T-helper 1 cell treated with Interleukin-12 subunit alpha and Interleukin-12 subunit beta and Interleukin-4 antibody, amounts not matched to agents 30 μg/mL and 1 μg/mL, for 36 hours (primary cell): ENCODE data around the gene TNRC6C.
A peak's percentile ranks its signal among the peaks of the same experiment; 100 is the strongest.

ENCODE experiments used
- H3K27ac Mint-ChIP-seq: one replicate; pipeline ENCODE4 v1.8.0; 2021; ENCODE audit warnings: mild to moderate bottlenecking, mixed read lengths
- H3K27me3 Mint-ChIP-seq: one replicate; pipeline ENCODE4 v1.8.0; 2021; ENCODE audit warnings: low read depth, mixed read lengths
- H3K36me3 Mint-ChIP-seq: one replicate; pipeline ENCODE4 v1.8.0; 2021; ENCODE audit warnings: low read depth, mixed read lengths
- H3K4me1 Mint-ChIP-seq: one replicate; pipeline ENCODE4 v1.8.0; 2021; ENCODE audit warnings: low read depth, mixed read lengths
- H3K4me3 Mint-ChIP-seq: one replicate; pipeline ENCODE4 v1.8.0; 2021; ENCODE audit warnings: mild to moderate bottlenecking, moderate library complexity, mixed read lengths
- H3K9me3 Mint-ChIP-seq: one replicate; pipeline ENCODE4 v1.8.0; 2021; ENCODE audit warnings: mixed read lengths

Gene TNRC6C

DNA sequence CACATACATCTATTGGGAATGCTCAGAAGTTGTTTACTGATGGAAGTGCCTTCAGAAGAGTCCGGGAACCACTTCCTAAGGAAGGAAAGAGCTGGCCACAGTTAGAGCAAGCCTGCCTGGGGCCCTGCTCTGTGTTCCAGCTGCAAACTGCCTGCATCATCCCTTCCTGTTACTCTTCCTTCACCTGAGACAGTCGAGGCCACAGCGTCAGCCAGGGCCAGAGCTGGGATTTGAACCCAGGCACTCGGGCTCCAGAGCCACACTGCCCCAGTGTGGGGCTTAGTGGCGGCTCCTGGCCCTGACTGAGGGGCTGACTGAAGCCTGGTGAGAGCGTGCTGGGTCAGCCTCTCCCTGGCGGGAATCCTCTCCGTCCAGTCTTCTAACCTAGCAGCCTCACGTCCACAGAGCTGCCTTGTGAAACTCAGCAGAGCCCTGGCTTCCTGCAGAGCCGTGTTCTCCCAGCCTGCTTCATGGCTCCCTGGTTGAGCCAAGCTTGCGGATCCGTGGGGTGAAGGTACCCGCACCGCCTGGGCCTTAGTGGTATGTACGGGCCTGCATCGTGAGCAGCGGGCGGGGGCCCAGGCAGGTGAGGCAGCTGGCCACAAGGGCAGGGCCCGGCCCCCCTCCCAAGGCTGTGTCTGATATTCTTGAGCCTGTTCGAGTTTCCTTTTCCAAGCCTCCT, 183.1 kb downstream of the TNRC6C start:
- no peak overlapping the region for H3K4me3 Mint-ChIP-seq
- no peak overlapping the region for H3K27ac Mint-ChIP-seq

DNA sequence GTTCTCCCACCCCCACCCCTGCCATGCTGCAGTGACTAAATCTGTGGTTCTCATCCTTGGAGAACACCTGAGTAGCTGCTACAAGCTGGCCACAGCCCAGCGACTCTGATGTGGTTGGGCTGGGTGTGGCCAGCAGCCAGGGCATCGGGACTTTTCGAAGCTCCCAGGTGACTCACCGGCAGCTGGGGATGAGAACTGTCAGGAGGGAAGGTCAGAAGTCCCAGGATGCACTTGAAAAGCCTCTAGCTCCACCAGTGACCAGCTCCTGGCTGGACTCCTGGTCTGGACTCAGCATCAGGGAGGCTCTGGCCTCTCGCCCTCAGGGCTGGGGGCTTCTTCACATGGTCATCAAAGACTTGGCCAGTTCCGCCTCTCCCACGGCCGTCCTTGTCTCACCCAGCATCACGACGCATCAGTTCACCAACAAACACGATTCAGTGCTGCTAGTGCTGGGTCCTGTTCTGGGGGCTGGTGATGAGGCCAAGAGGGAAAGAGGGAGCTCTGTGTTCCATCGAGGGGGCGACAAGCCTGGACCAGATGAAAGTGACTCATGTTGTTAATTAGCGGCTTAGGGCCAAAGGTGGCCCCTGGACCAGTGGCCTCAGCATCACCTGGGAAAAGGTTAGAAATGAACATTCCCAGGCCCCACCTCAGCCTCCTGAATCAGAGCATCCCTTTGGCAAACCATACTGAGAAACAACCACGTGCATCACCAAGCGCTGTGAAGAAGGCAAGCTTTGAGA, 183.8 kb downstream of the TNRC6C start:
- Mint-ChIP-seq H3K4me3 (no peak overlapping the region), H3K9me3 (no peaks in the 10 kb centered on the region), H3K27me3 (no peaks in the 10 kb centered on the region), H3K36me3 (peaks cover 24% of the 10 kb centered on the region), H3K27ac (no peak overlapping the region), H3K4me1 (peaks cover 24% of the 10 kb centered on the region)

More for the DNA sequence above, 183.1 kb downstream of the TNRC6C start:
- Mint-ChIP-seq H3K27me3 (no peaks in the 10 kb centered on the region), H3K9me3 (no peaks in the 10 kb centered on the region), H3K4me1 (peaks cover 31% of the 10 kb centered on the region), H3K36me3 (peaks cover 28% of the 10 kb centered on the region)

DNA sequence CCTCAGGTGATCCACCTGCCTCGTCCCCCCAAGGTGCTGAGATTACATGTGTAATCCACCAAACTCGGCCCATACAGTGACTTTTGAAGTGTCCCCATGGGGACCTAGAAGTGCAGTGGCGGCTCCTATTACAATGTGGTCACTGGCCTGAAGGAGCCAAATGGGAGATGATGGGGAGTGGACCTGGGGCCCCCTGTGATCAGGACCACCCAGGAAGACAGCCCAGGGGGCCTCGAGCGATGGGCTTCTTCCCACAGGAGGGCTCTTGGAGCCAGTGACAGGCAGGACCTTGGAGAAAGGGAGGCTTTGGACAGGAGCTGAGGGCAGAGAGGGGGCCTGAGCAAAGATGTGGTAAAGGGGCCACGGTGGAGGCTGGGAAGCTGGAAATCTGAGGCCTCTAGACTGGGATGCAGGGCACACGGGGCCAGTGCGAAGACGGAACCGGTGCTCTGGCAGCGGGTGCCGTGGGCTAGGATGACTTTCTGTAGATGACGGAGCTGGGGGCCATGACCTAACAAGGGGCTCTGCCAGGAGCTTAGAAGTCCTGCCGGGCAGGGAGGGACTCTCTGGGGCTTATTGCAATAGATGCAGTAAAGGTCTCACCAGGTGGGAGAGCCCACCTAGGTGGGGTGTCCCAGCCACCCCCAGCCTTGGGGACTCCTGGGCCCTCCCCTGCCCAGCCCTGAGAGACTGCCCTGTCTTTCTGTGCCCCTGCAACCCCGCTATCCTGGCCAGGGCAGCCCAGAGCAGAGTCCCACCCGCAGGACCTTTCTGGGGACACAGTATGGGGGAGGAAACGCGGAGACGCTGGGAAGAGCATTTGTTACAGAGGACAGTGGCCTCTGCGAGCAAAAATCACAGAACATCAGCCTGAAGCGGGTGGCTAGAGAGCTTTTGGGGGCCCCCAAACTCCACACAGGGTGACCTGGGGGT, 185.0 kb downstream of the TNRC6C start:
- Mint-ChIP-seq H3K4me3 (no peak overlapping the region), H3K4me1 (peaks cover 24% of the 10 kb centered on the region), H3K27ac (peak overlapping the region; percentile 36)

DNA sequence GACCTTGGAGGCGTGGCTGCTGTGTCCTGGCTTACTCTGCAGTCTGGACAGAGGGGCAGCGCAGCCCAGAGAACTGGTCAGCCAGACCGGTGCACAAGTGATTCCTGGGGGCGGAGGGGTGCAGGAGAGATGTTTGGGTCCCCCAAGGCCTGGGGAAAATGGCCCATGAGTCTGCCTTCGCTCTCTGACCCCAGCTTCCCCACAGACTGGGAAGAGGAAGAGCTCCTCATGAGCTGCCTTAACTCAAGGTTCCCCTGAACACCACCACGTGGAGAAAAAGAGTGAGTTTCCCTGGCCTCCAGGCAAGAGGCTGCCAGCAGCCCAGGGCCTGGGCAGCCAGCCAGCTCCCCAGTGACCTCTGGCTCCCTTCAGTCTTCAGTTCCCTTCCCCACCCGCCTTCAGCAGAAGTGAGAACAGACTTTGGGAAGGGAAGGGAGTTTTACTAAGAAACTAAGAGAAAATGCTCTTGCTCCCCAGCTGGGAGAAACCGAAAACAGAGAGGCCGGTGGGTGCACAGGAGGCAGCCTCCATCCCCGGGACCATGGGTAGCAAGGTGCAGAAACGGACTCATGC, 185.7 kb downstream of the TNRC6C start:
- Mint-ChIP-seq H3K27ac (no peak overlapping the region), H3K36me3 (peaks cover 16% of the 10 kb centered on the region), H3K4me1 (peaks cover 22% of the 10 kb centered on the region), H3K9me3 (no peaks in the 10 kb centered on the region), H3K27me3 (no peaks in the 10 kb centered on the region), H3K4me3 (no peak overlapping the region)

More for the DNA sequence above, 185.0 kb downstream of the TNRC6C start:
- Mint-ChIP-seq H3K27me3 (no peaks in the 10 kb centered on the region), H3K36me3 (peaks cover 23% of the 10 kb centered on the region), H3K9me3 (no peaks in the 10 kb centered on the region)

DNA sequence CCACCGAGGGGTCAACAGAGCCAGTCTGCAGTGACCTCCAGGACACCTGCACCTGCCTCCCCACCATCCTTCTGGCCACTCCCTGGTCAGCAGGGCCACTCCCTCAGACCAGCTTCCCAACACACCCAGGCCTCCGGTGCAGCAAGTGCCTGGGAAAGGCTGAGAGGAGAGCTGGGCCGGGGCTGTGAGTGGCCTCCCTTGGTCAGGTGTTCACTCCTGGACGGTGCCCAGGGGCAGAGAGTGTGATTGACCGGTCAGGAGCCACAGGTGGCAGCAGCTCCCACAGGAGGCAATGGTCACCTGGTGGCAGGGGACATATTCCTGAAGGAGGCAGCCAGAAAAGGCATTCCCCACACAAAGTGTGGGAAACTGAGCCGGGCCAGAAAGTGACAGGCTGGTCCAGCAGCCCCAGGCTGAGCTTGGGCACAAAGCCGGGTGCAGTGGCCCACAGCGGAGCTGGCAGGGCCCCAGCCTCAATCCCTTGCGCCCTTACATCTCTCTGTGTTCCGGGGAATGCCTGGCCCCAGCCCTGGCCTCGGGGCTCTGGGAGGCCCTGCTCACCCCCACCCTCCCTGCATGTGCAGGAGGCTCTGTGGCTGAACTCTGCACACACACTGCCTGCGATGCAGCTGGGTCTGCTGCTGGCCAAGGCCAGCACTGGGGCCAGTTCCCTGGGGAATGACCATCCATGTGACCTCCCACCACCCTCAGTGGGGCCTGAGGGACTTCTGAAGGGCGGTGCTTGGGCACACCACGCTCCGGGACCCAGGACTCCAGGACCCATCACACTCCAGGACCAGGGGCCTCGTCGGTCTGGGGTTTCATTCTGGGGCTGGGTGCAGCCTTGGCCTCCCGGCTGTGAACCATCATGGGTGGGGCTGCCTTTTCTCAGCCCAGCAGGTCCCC, 186.5 kb downstream of the TNRC6C start:
- Mint-ChIP-seq H3K27me3 (no peaks in the 10 kb centered on the region), H3K36me3 (peaks cover 14% of the 10 kb centered on the region), H3K4me3 (no peak overlapping the region), H3K4me1 (peaks cover 19% of the 10 kb centered on the region), H3K9me3 (no peaks in the 10 kb centered on the region), H3K27ac (no peak overlapping the region)

DNA sequence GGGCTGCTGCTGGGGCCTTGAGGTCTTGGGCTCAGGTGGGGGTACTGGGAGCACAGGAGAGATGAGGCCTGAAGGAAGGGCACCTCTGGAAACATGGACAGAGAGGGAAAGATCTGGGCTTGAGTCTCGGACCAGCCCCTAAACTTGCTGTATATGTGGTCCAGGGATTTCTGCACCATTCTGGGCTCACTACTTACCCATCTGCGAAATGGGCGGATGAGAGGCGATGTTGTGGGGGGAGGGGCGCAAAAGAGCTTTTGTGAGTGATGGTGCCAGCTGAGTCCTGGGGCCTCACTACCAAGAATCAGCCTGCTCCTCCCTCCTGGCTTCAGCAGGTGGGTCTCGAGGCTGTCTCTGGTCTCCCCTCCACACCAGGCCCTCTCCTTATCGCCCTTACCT, 188.0 kb downstream of the TNRC6C start:
- Mint-ChIP-seq H3K4me3 (no peak overlapping the region), H3K27ac (no peak overlapping the region)

DNA sequence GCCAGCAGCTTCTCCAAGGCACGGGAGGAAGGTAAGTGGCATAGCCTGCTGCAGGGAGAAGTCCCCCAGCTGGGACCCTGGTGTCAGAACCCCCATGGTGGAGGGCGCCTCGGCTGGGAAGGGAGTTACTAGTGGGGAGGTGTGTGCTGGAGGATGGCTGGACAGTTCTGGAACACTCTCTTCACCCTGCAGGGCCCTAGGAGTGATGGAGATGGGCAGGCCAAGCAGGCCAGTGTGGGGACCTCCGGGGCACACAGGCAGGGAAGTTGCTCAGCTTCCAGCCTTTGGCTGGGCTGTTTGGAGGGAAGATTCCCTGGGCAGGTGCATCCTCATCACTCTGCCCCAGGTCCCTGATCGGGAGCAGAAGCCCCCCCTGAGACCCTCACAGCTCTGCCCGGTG, 188.4 kb downstream of the TNRC6C start:
- Mint-ChIP-seq H3K9me3 (no peaks in the 10 kb centered on the region), H3K4me1 (peaks cover 12% of the 10 kb centered on the region), H3K27ac (no peak overlapping the region), H3K27me3 (no peaks in the 10 kb centered on the region), H3K36me3 (peaks cover 5% of the 10 kb centered on the region), H3K4me3 (no peak overlapping the region)

More for the DNA sequence above, 188.0 kb downstream of the TNRC6C start:
- peaks cover 7% of the 10 kb centered on the region for H3K36me3 Mint-ChIP-seq
- H3K9me3 Mint-ChIP-seq = no peaks in the 10 kb centered on the region
- peaks cover 12% of the 10 kb centered on the region for H3K4me1 Mint-ChIP-seq
- no peaks in the 10 kb centered on the region for H3K27me3 Mint-ChIP-seq

DNA sequence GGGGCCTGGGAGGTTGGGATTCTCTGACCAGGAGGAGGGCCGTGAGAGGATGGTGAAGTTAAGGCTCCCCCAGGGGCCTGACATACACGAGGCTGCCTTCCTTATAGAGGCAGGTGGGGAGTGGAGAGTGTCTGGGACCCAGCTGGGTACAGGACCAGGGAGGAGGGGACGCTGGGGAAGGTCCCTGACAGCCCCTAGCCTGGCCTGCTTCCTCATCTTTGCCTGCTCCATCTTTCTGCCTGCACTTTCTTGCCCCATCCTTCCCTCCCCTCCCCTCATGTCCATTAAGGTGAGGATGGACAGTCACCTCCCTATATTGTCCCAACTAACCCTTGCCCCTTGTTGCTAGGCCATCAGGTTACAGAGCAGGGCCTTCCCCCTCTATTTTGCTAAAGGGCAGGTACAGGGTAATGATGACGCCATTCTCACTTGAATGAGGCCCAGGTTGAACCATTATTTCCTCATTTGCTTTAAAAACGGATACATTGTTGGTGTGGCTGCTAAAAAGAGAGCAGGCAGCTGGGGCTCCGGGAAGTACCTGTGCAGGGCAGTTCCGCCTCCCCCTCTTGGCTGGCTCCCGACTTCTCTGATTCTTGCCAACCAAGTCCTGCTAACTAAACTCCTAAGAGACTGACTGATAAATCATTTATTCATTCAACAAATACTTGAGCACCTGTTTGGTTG, 189.0 kb downstream of the TNRC6C start:
- Mint-ChIP-seq H3K4me3 (no peak overlapping the region), H3K27ac (peak overlapping the region; percentile 31), H3K27me3 (no peaks in the 10 kb centered on the region)

DNA sequence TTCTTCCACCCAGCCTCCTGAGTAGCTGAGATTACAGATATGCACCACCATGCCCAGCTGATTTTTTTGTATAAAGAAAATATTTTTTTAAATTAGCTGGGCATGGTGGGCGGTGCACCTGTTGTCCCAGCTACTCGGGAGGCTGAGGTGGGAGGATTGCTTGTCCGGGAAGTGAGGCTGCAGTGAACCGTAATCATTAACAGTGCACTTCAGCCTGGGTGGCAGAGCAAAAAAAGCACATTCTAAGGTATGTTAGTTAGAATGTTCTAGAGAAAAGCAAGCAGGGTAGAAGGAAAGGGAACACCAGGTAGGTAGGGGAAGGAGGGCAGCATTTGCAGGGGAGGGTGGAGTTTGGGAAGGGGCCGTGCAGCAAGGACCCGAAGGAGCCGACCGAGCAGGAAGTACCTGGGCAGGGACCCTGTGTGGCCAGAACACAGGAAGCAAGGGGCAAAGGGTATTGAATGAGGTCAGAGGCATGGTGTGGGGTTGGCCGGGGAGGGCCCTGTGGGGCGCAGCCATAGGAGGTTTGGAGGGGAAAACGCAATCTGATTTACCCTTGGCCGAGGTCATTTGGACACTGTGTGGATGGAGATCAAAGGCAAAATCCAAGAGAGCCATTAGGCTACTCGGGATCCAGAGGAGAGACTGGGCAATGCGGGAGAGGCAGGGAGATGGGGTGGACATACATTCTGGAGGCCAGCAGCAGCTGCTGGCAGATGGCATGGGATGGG, 189.9 kb downstream of the TNRC6C start:
- H3K36me3 Mint-ChIP-seq = no peaks in the 10 kb centered on the region
- H3K27ac Mint-ChIP-seq = no peak overlapping the region
- H3K9me3 Mint-ChIP-seq = no peaks in the 10 kb centered on the region
- no peaks in the 10 kb centered on the region for H3K27me3 Mint-ChIP-seq
- no peak overlapping the region for H3K4me3 Mint-ChIP-seq
- H3K4me1 Mint-ChIP-seq = peaks cover 8% of the 10 kb centered on the region

More for the DNA sequence above, 189.0 kb downstream of the TNRC6C start:
- peaks cover 11% of the 10 kb centered on the region for H3K4me1 Mint-ChIP-seq
- peaks cover 3% of the 10 kb centered on the region for H3K36me3 Mint-ChIP-seq
- no peaks in the 10 kb centered on the region for H3K9me3 Mint-ChIP-seq

DNA sequence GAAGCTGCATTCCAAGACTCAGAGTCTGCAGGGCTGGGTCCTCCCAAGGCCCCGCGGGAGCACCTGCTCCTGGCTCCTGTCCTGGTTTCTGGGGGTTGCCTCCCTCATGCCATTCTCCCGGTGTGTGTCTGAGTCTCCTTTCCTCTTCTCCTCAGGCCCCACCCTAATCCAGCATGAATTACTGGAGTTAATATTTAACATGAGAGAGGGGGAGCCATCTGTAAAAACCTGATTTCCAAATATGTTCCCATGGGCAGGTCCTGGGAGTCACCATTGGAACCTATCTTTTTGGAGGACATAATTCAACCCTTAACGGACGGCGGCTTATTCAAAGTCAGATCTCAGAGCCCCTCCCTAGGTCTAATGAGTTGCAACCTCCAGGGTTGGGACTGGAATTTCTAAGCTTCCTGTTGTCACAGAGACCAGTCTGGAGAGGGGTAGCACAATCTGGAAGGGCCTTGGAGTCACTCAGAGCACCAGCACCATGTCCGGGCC, 193.1 kb downstream of the TNRC6C start:
- Mint-ChIP-seq H3K4me3 (no peak overlapping the region), H3K9me3 (no peaks in the 10 kb centered on the region), H3K4me1 (peaks cover 10% of the 10 kb centered on the region), H3K27me3 (no peaks in the 10 kb centered on the region), H3K27ac (no peak overlapping the region), H3K36me3 (no peaks in the 10 kb centered on the region)

DNA sequence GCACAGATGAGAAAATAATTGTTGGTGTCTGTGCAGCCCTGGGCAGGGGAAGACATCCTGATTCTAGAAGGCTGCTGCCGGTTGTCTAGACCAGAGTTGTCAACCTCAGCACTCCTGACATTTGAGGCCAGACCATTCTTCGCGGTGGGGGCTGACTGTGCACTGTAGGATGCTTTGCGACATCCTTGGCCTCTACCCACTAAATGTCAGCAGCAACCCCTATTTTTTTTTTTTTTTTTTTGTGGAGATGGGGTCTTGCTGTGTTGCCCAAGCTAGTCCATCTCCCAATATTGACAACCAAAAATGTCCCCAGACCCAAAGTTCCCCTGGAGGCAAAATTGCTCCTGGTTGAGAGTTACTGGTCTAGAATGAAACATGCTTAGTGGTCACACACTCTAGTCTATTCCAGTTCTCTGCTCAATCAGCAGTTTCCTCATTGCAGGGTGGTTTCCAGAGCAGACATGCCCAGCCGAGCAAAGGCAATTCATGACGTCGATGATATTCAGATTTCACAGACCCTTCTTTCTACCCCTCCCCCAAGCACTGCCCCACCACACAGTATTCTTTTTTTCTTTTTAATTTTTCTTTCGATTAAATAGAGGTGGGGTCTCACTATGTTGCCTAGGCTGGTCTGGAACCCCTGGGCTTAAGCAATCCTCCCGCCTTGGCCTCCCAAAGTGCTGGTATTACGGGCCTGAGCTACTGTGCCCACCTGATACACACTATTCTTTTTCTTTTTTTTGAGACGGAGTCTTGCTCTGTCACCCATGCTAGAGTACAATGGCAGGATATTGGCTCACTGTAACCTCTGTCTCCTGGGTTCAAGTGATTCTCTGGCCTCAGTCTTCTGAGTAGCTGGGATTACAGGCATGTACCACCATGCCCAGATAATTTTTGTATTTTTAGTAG, 196.7 kb downstream of the TNRC6C start:
- H3K4me1 Mint-ChIP-seq = peaks cover 5% of the 10 kb centered on the region
- H3K4me3 Mint-ChIP-seq = peak overlapping the region; percentile 10
- H3K27ac Mint-ChIP-seq = peak overlapping the region; percentile 63
- H3K9me3 Mint-ChIP-seq = no peaks in the 10 kb centered on the region
- H3K36me3 Mint-ChIP-seq = no peaks in the 10 kb centered on the region
- H3K27me3 Mint-ChIP-seq = no peaks in the 10 kb centered on the region
